ENCODE measurements around the gene PSMD12. TPM values are rescaled to one million over a fixed set of nuclear protein-coding genes. Genes with fewer than 3 reads are reported as not detected.

PSMD12 gene
- total RNA-seq, 1 donor from 2014 or later: 48.6 TPM

DNA sequence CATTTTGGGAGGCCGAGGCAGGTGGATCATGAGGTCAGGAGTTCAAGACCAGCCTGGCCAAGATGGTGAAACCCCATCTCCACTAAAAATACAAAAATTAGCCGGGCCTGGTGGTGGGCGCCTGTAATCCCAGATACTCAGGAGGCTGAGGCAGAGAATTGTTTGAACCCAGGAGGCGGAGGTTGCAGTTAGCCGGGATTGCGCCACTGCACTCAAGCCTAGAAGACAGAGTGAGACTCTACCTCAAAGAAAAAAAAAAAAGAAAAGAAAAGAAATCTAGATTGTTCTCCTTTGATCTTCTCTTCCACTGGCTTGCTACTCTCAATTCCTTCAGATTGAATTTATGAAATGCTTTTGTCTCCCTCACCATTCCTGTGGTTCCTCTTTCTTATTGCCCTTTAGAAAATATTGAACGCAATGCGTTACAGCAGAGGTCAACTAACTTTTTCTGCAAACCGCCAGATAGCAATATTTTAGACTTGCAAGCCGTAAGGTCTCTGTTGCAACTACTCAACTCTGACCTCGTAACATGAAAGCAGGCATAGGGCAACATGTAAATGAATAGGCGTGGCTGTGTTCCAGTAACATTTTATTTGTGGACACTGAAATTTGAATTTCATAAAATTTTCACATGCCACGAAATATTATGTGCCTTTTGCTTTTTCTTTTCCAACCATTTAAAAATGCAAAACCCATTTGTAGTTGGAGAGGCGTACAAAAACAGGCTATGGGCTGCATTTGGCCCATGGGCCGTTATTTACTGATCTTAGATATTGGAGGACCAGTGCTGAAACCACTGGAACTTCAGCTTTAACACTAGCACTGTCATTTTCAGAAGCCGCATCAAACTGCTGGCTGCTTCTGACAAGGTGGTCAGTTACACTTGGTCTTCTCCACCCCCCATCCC is 35.5 kb upstream of the PSMD12 start:
- H3K4me3 Mint-ChIP-seq (ENCODE audit: low read depth): no peak overlapping the region
- TF ChIP-seq CTCF (IDR thresholded peaks at IDR 0.05; ENCODE audit: unreplicated experiment): no peak
- peaks cover 20% of the 10 kb centered on the region for H3K36me3 Mint-ChIP-seq (ENCODE audit: insufficient read depth)
- H3K4me1 Mint-ChIP-seq (ENCODE audit: low read depth): peaks cover 2% of the 10 kb centered on the region
- no peak overlapping the region for H3K27ac Mint-ChIP-seq
- H3K9me3 Mint-ChIP-seq (ENCODE audit: low read depth): peaks cover 6% of the 10 kb centered on the region
- H3K27me3 Mint-ChIP-seq: no peaks in the 10 kb centered on the region
- no peak for DNase-seq (ENCODE audit: low spot score, unreplicated experiment)

DNA sequence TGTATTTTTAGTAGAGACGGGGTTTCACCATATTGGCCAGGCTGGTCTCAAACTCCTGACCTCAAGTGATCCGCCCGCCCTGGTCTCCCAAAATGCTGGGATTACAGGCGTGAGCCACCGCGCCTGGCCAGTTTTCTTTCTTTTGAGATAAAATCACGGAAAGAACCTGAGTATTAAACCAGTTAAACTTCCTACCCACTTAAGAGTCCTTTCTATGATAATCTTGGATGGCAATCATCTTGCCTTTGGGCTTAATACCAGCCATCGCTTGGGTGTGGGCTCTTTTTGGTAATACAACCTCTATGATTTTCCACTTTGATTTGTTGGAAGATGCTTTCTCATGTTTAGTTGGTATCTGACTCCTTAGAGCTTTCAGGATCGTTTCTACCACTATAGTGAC is 34.7 kb upstream of the PSMD12 start:
- peaks cover 6% of the 10 kb centered on the region for H3K9me3 Mint-ChIP-seq (ENCODE audit: low read depth)
- H3K27ac Mint-ChIP-seq: no peak overlapping the region
- DNase-seq (ENCODE audit: low spot score, unreplicated experiment): no peak
- peaks cover 20% of the 10 kb centered on the region for H3K36me3 Mint-ChIP-seq (ENCODE audit: insufficient read depth)
- H3K4me1 Mint-ChIP-seq (ENCODE audit: low read depth): peaks cover 2% of the 10 kb centered on the region
- no peak overlapping the region for H3K4me3 Mint-ChIP-seq (ENCODE audit: low read depth)
- no peak for TF ChIP-seq CTCF (IDR thresholded peaks at IDR 0.05; ENCODE audit: unreplicated experiment)
- no peaks in the 10 kb centered on the region for H3K27me3 Mint-ChIP-seq

GRCh38 chr17:67400193-67400592 is 33.8 kb upstream of the PSMD12 start:
- Mint-ChIP-seq H3K27ac (no peak overlapping the region), H3K9me3 (ENCODE audit: low read depth) (peaks cover 6% of the 10 kb centered on the region), H3K4me1 (ENCODE audit: low read depth) (peaks cover 2% of the 10 kb centered on the region), H3K27me3 (no peaks in the 10 kb centered on the region), H3K4me3 (ENCODE audit: low read depth) (no peak overlapping the region), H3K36me3 (ENCODE audit: insufficient read depth) (peaks cover 21% of the 10 kb centered on the region)
- TF ChIP-seq CTCF (IDR thresholded peaks at IDR 0.05; ENCODE audit: unreplicated experiment): no peak
- no peak for DNase-seq (ENCODE audit: low spot score, unreplicated experiment)

- Mint-ChIP-seq H3K36me3 (ENCODE audit: insufficient read depth) (peaks cover 21% of the 10 kb centered on the region), H3K9me3 (ENCODE audit: low read depth) (peaks cover 6% of the 10 kb centered on the region), H3K27ac (peak overlapping the region; percentile 7), H3K4me3 (ENCODE audit: low read depth) (no peak overlapping the region), H3K4me1 (ENCODE audit: low read depth) (peaks cover 2% of the 10 kb centered on the region), H3K27me3 (no peaks in the 10 kb centered on the region)
- no peak for TF ChIP-seq CTCF (IDR thresholded peaks at IDR 0.05; ENCODE audit: unreplicated experiment)
- DNase-seq (ENCODE audit: low spot score, unreplicated experiment): no peak
Observed at GRCh38 chr17:67399676-67400075, 33.3 kb upstream of the PSMD12 start.

- H3K4me3 Mint-ChIP-seq (ENCODE audit: low read depth): no peak overlapping the region
- peaks cover 8% of the 10 kb centered on the region for H3K4me1 Mint-ChIP-seq (ENCODE audit: low read depth)
- H3K27ac Mint-ChIP-seq: no peak overlapping the region
- H3K36me3 Mint-ChIP-seq (ENCODE audit: insufficient read depth): peaks cover 17% of the 10 kb centered on the region
- DNase-seq (ENCODE audit: low spot score, unreplicated experiment): no peak
- peaks cover 6% of the 10 kb centered on the region for H3K9me3 Mint-ChIP-seq (ENCODE audit: low read depth)
- no peak for TF ChIP-seq CTCF (IDR thresholded peaks at IDR 0.05; ENCODE audit: unreplicated experiment)
- H3K27me3 Mint-ChIP-seq: no peaks in the 10 kb centered on the region
Observed at GRCh38 chr17:67393809-67394397, 27.5 kb upstream of the PSMD12 start.
